HG02763 (cell line): ENCODE data around the gene PDZD4.

Source experiments
- ATAC-seq: cut with Tn5 transposase; IDR thresholded peaks from one replicate; pipeline ENCODE4 v1.9.1; 2021; ENCODE audit warnings: mild to moderate bottlenecking, moderate library complexity; ENCODE audit not compliant: unreplicated experiment

The PDZD4 gene, protein sequence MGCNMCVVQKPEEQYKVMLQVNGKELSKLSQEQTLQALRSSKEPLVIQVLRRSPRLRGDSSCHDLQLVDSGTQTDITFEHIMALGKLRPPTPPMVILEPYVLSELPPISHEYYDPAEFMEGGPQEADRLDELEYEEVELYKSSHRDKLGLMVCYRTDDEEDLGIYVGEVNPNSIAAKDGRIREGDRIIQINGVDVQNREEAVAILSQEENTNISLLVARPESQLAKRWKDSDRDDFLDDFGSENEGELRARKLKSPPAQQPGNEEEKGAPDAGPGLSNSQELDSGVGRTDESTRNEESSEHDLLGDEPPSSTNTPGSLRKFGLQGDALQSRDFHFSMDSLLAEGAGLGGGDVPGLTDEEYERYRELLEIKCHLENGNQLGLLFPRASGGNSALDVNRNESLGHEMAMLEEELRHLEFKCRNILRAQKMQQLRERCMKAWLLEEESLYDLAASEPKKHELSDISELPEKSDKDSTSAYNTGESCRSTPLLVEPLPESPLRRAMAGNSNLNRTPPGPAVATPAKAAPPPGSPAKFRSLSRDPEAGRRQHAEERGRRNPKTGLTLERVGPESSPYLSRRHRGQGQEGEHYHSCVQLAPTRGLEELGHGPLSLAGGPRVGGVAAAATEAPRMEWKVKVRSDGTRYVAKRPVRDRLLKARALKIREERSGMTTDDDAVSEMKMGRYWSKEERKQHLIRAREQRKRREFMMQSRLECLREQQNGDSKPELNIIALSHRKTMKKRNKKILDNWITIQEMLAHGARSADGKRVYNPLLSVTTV

DNA sequence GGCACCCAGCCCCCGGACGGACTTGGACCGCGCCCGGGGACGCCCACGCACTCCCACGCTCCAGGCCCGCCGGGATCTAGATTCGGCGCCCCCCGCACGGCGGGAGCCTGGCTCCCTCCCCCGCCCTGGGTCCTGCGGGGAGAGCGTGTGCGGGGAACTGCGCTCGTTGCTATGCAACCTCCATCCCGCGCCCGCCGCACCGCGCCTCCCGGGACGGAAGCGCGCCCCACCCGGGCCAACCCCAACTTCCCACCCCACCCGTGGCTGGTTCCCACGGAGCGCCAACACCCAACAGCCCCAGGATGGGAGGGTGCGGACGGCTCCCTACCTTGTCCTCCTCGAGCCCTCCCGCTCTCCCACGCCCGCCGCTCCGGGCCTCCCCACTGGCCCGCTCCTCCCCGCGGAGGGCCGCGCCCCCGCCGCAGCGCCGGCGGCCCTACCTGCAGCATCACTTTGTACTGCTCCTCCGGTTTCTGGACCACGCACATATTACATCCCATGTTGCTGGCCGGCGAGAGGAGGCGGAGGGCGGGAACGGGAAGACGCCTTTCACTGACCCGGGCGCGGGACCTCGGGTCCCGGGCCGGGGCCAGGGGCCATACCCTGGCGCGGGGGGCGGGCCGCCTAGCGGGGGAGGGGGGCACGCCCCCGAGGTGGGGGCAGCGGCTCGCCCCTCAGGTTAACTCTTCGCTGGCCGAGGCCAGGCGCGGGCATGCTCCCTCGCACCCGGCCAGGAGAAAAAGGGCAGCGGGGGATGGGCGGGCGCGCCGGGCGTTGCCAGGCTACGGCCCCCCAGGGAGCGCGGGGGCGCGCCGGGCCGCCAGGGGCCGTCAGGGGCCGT is at the start of gene PDZD4:
Gene PDZD4 (minus strand): TSS at position 746 of the 841 bp plus-strand sequence. CDS start 246 bp downstream, at position 500.
- no peak for ATAC-seq

DNA sequence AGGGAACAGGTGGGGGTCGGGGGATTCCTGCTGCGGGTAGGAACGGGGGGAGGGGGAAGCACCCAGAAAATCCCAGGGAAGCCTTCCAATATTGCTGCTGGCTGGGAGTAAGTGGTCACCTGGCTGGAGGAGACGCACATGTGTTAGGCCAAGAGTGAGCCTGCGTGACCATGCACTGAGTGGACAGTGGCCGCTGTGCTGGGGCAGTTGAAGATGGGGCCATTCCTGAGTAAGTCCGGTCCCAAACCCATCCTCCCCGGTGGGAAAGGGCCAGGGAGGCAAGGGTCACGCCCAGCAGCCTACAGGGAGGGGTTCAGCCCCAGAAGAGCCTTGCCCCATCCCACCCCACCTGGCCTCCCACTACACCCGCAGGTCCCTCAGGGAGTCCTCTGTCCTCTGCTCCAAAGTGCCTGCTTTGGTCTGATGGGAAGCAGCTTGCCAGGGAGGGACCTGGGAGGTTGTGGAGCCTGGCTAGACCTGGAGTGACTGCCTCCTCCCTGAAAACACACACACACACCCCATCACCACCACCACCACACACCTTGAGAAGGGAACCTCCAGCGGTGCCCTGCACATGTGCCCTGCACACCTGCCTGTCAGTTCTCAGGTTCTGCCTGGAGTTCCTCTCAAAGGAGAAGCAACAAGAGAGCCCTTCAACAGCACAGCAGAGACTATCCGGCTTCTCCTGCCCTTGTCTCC is 49.5 kb upstream of the PDZD4 start:
- ATAC-seq = no peak

DNA sequence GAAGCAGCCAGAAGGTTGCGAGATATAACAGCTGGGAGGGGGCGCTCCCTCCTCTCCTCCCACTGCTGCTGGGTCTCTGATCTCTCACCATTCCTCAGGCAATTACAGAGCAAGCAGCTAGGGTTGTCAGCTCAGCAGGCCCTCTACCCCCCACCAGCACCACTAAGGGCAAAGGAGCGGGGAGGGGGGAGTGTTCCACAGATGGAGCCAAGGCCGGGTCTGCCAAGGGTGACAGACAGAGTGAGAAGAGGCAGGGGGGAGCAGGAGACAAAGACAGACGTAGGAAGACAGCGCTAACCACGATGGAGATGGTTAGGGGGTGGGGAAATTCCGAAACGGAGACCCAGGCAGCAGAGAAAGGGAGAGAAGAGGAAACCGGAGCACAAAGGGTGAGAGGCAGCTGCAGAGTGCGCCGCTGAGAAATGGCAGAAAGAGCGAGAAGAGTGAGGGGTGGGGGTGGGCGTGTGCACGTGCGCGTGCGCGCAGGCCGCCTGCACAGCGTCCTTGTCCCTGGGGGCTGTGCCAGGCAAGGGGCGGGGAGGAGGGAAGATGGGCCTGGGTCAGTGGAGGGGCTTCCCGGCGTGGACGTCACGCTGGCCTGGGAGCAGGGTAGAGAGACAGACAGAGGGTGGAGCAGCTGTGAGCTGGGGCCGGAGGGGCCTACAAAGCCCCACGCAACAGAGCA is 48.8 kb upstream of the PDZD4 start:
- ATAC-seq = no peak

DNA sequence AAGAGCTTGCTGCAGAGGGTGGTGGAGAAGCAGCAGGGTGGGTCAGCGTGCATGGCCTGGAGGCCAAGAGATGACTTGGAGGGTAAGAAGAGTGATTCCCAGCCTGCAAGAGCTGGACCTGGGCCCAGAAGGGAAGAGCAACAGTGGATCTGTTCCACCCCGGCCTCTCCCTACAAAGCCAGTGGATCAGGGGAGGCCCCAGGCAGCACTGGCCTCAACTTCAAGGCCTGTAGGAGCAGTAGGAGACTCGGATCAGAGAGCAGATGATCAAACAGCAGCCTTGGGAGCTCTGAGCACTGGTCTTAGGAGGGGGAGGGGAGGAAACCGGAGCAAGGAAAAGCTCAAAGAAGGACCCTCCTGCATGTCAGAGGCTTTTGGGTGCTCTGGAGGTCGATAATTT is 48.0 kb upstream of the PDZD4 start:
- ATAC-seq = no peak

DNA sequence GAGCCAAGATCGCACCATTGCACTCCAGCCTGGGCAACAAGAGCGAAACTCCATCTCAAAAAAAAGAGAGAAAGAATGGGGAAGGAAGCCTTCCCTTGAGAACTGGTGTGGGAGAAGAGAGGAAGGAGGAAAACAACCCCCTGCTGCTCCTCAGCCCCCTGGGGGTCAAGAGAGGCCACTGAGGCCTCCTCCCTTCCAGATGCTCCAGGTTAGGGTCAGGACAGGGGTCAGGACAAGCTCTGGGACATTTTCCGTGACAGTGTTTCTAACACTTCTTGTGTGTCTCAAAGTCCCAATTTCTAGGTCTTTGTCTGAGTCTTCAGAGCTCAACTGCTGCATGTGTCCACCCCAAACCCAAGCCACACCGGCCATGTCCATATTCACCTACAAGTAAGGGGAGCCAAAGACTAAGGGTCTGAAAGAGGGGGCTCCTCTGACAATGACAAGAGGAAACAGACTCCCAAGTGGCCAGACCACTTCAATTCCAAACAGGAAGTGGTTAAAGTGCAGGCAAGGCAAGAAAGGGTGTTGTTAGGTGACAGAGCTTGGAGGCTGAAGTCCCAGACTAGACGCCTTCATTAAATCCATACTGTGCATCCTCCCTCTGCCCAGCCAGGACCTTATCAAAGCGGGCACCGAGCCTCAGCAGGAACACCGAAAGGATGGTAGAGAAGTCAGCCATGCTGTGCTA is 47.4 kb upstream of the PDZD4 start:
- no peak for ATAC-seq

DNA sequence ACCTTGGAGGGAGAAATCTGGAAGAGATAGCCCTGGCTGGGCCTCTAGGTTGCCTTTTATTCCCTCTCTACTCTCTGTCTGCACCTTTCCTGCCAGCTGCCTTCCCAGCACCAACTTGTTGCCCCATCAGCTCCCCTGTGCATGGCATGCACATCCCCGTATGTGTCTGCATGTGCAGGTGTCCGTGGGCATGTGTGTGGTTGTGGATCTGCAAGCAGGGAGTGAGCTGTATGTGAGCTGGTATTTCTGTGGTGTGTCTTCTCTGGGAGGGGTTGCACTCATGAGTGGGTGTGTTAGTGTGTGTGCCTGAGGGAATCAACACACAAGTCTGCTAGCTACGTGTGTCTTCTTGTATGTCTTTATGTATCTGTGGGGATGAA is 45.8 kb upstream of the PDZD4 start:
- ATAC-seq = no peak

DNA sequence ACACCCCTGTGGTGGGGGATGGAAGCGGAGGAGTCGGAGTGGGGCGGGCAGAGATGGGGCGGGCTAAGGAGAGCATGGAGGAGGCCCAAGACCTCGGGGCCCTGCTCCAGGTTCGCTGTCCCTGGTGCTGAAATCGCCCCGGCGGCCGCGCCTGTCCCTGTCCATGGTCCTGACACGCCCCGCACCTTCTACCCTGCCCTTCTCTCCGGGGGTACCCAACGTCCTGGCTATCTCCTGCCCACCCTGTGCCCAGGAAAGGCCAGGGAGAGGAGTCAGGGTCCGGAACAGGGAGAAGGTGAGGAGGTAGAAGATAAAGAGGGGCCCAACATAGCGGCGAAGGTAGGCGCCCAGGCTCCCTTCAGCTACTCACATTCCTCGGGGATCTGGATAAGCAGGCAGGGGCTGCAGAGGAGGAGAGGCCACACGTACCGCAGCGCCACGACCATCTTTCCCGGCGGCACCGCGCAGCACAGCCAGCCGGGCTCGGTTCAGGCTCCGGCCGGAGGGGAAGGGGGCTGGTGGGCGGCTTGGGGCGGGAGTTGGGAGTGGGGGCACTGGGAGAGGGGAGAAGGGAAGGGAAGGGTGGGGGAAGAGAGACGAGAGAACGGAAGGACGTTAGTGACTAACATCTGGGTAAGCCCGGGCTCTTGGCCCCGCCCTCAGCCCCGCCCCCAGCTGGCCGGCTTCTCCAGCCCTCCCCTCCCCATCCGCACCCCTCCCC is 45.2 kb upstream of the PDZD4 start:
- no peak for ATAC-seq

DNA sequence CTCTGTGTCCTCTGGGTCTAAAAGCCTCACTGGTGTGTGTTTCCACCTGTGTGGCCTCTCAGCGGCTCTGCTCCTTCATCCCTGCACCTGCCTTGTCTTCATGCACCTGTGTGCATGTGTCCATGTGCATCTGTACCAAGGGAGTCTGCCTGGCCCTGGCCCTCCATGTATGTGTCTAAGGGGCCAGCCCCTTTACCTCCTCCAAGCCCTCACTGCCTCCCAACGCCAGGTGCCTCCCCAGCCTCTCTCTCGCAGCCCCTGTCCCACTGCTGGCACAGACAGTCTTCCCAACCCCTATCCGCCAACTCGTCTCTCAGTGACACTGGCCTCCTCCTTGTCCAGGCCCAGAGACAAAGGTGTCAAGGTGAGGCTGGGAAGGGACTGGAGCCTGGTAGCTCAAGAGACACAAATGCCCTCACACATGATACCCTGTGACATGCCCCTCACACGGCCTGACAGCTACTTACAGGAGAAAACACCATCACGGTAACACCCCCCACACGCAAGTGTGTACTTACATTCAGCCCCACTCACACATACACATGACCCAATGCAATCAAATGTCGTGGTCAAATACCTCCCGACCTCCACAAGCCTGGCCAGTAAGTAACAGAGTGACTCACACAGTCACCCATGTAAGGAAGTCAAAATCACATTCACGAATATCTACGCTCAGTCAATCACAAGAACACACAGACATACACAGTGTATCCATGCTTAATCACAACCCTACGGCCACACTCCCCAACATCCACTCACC is 44.2 kb upstream of the PDZD4 start:
- no peak for ATAC-seq

DNA sequence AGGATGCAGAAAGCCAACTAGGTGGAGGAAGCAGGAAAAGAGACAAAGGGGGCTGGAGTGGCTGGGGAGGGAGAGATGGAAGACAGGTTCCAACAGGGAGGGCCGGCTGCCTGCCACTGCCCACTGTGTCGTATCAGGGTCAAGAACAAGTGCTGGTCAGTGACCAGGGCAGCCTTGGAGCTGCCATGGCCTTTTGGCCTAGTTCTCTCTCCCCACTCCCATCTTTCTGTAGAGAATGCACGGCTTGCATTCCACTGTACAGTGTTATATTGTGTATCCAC is 43.7 kb upstream of the PDZD4 start:
- no peak for ATAC-seq

DNA sequence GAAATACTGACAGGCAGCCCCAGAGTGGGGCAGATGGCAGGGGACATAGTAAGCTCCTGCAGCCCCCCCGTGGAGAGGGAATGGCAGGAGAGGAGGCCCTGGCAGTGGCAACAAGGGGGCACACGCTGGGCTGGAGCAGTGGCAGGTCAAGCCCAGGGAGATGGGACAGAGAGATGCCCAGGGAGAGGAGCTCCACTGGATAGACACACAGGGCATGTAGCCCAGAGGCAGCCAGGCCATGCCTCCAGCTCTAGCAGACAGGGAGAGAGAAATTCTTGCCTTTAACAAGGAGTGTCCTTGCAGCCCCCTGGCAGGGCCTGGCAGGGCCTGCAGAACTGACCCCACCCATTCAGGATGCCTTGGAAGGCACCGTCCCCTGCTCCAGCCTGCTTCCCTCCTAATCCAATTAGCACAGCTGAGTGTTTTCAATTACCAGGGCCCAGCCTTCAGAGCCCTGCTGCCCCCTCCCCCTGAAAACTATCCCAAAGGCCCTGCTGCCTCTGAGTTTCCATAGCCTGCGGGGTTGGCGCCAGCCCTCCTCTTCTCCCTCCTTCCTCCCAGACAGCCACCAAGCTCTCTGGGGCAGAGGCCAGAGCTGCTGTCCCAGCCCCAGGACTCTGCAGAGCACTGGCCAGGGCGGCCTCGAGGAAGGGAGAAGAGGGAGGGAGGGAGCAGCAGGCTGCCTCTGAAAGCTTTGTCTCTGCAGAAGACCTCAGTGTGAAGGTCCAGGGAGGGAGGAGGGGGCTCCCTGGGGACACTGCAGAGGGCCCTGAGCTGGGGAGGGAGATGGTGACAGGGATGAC is 43.1 kb upstream of the PDZD4 start:
- ATAC-seq = no peak

DNA sequence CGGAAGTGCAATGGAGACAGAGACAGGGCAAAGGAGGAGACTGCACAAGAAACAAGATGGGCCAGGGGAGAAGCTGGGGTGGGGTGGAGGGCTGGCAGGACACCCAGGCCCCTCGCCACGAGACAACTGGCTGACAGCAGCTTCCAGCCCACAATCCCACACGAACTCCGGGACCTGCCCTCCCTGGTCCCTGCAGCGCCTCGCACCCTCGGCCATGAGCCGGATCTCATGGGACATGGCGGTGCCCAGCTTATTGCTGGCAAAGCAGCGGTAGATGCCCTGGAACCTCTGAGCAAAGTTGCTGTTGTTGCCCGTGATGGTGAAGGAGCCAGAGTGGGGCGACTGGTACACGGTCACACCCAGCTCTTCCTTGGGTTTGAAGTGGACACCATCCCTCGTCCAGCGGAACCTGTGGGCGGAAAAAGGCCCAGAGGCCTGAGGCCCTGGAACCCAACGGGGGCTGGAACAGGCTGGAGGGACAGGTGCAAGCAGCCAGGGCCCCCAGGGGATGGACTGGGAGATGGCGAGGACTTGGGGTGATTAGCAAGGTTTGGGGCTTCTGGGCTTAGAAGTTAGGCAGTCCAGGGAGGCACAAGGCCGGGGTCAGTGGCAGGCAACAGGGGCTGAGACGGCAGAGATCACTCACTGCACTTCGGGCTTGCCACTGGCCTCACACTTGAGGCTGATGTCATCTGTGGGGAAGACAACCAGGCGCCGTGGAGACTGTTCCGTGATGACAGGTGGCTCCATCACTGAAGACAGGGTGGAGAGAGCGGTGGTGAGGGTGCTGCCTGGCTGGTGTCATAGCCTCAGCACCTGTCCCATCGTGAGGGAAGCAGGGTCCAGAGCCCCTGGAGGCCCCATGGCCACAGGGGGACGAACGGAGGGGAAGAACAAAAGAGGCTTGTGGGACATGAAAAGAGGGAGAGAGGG is 41.9 kb upstream of the PDZD4 start:
- no peak for ATAC-seq

DNA sequence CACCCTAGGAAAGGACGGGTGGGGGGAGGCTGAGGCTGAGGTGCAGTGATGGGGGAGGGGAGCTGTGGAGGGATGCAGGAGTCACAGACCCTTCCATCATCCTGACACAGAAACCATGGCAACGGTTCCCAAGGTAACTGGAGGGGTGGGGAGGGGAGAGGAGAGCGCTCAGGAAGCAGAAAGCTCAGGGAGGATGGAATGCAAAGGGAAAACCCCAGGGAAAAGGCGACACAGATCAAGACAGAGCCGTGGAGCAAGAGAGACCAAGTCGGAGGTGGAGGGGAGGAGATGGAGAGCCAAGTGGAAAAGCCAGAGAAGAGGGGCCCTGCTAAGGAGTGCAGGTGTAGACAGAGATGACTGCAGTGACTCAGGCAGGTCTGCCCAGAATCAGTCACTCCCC is 41.1 kb upstream of the PDZD4 start:
- ATAC-seq = no peak

DNA sequence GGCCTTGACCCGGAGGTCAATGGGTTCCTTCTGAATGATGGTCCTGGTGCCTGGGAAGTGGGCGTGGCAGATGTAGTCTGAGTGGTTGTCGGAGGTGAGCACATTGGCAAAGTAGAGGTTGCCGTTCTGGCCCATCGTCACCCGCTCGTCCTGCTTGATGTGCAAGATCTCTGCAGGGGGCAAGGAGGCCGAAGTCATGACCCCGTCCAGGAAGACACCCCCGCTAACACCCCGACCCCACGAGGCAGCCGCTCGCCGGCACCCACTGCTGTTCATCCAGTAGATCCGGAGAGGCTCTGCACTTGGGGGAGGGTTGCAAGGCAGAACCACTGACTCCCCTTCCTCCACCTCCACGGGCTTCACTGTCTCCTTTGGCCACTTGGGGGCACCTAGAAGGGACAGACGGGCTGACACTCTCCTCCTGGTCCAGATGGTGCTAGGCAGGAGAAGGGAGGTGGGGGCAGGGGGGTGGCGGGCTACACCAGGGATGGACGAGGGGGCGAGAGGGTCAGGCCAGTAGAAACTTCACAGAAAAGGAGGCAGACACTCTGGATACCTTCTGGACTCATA is 40.5 kb upstream of the PDZD4 start:
- ATAC-seq = no peak

DNA sequence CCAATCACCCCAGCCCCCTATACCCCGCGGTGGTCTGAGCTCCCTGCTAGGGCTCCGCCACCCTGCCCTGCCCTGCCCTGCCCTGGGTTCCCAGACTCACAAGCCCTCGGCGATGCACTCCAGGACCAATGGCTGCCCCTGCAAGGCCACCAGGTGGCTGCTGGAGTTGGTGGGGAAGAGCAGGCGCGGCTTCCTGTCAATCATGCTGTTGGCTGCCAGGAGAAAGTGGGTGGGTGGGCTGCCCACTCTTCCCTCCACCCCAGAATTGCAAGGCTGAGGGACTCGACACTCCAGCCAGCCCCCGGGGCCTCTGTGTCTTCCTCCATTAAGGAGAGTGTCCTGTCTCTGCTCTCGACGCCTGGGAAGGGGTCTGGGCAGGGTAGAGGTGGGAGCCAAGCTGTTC is 39.9 kb upstream of the PDZD4 start:
- no peak for ATAC-seq

DNA sequence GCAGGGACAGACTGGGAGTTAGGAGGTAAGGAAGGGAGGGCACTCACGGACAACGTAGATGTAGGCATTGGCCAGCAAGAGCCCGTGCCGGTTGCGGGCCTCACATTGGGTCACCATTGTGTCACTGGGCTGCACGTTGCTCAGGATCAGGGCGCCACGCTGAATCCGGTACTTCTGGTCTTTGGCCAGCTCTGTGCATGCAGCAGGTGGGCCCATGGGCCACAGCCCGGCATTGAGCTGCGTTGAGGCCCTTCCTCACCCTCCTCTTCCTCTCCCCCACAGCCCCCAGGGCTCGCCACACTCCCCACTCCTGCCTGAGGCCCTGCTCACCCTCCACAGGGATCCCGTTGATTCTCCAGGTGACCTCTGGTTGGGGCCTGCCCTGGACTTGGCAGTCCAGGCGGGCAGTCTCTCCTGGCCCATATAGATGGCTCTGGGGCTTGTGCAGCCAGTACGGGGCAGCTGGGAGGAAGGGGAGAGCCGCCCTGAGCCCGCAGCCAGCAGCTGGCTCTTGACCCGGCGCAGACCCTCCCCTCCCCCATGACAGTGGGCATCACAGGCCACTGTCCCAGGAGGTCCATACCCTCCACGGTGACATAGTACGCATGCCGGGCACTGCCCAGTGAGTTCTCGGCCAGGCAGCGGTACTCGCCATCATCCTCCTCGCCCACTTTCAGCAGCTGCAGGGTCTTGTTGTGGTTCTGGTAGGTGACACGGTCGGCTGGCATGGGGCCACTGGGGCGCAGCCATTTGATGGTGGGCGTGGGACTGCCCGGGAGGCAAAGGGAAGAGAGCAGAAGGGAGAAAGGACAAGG is 39.3 kb upstream of the PDZD4 start:
- ATAC-seq = no peak
